GM19455 (cell line): ENCODE data around the gene BRAP.
"Not testable (repeated sequence)": the region's sequence is repeated elsewhere in the genome, so short reads cannot be mapped to it uniquely, and the experiment has no call there.

Experiments used
- ATAC-seq: cut with Tn5 transposase; IDR thresholded peaks from one replicate; pipeline ENCODE4 v1.9.1; 2021; ENCODE audit not compliant: unreplicated experiment

The BRAP gene

DNA sequence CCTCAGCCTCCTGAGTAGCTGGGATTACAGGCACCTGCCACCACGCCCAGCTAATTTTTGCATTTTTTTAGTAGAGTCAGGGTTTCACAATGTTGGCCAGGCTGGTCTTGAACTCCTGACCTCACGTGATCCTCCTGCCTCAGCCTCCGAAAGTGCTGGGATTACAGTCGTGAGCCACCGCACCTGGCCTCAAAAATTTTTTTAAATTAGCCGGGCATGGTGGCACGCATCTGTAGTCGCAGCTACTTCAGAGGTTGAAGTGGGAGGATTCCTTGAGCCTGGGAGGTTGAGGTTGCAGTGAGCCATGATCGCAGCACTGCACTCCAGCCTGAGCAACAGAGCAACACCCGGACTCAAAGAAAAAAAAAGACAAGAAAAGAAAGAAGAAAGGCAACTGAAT is 67.9 kb downstream of the BRAP start:
- not testable (repeated sequence) for ATAC-seq

GRCh38 chr12:111616177-111616623 is 69.6 kb downstream of the BRAP start:
- ATAC-seq = no peak

DNA sequence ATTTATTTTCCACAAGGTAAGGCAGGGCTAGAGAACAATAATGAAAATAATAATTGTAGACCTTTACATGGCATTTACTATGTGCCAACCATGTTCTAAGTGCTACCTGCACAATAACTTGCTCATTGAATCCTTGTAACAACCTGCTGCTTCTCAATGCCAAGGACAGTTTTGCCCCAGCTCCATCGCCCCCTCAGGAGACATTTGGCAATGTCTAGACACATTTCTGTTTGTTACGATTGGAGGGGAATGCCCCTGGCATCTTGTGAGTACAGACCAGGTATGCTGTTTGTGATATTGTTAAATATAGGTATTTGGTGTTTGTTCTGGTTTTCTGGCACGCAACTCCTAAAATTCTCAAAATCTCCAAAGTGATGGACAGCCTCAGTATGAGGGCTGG is 78.5 kb downstream of the BRAP start:
- no peak for ATAC-seq

DNA sequence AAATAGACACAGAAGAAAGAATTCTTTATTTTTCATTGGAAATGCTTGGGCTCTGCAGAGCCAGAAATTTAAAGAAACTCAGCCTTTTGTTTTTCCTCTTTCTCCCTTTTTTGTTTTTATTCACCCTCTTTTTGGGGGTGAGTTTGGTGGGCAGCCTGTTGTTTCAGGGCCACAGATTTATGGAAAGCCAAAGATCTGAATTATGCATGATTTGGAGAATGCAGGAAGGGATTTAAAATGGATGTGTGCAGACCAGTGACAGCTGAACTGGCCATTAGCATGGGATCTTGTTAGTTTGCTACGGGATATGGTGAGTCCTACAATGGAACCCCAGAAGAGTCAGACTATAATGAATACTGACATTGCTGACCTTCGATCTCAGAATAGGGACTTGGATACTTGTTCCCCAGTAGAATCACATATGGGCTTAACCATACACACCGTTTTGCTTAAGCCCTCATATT is 79.0 kb downstream of the BRAP start:
- no peak for ATAC-seq

DNA sequence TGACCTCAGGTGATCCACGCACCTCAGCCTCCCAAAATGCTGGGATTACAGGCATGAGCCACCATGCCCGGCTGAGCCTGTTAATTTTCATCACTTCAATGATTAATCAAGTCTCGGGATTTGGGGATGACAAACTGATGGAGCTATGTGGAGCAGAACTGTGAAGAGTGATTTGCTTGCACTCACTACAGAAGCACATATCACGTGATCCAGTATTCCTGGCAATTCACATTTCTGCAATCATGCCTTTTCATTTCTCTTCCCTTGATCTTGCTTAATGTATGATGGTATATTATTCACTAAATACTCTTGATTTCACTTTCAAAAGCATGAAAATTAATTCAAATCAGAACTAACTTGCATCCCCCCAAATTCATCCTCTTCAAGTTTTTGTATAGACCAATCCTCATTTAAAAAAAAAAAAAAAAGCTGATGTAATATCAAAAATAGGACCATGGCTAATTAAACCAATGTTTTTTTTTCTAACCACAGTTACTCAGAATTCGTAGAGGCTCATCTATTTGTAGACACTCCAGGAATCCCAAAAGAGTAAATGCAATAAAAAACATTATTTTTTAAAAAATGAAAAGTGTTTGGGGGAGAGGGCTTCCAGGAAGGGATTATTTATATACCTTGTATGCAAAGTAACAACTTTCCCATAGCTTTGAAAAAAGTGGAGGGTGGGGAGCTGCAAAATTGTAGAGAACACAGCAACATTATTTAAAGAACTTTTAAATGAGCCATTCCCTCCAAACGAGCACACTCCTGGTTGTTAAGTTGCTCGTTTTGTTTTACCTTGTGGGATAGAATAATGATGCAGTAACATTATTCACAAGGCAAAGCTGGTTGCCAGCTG is 79.6 kb downstream of the BRAP start:
- no peak for ATAC-seq

DNA sequence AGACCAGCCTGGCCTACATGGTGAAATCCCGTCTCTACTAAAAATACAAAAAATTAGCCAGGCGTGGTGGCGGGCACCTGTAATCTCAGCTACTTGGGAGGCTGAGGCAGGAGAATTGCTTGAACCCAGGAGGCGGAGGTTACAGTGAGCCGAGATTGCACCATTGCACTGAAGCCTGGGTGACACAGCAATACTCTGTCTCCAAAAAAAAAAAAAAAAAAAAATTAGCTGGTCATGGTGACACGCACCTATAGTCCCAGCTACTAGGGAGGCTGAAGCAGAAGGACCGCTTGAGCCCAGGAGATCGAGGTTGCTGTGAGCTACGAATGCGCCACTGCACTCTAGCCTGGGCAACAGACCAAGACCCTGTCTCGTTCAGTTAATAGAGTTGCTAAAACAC is 82.9 kb downstream of the BRAP start:
- not testable (repeated sequence) for ATAC-seq

- no peak for ATAC-seq
These were observed 83.4 kb downstream of the BRAP start for GRCh38 chr12:111602348-111602747.

DNA sequence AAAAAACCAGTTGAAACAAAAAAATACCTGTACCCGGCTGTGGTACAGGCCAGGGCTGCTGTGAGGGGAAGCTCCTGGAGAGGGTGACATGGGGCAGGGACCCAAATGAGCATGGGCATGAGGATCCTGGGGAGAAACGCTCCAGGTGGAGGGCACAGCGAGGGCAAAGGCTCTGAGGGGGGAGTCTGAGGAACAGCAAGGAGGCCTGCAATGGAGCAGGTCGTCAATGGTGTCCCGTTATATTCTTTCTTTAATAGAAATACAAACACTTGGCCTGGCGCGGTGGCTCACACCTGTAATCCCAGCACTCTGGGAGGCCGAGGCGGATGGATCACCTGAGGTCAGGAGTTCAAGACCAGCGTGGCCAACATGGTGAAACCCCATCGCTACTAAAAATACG is 84.8 kb downstream of the BRAP start:
- not testable (repeated sequence) for ATAC-seq

DNA sequence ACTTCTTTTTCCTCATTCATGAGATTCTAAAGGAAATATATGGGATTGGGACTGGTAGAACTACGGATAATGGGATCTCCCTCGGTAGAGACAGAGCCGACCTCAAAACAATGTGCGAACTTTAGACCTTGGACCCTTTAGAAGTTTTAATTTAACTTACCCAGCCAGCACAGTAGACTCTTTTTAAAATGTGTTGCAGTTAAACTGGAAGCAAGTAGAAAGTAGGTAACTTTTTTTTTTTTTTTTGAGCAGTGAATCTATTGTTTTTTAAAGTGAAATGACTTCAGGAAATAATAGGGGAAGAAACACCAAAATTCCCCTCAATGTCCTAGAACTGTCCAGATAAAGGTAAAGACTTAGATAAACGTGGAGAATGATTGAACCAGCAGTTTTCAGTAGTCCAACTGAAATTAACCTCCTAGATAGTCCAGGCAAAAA is 85.5 kb downstream of the BRAP start:
- no peak for ATAC-seq

DNA sequence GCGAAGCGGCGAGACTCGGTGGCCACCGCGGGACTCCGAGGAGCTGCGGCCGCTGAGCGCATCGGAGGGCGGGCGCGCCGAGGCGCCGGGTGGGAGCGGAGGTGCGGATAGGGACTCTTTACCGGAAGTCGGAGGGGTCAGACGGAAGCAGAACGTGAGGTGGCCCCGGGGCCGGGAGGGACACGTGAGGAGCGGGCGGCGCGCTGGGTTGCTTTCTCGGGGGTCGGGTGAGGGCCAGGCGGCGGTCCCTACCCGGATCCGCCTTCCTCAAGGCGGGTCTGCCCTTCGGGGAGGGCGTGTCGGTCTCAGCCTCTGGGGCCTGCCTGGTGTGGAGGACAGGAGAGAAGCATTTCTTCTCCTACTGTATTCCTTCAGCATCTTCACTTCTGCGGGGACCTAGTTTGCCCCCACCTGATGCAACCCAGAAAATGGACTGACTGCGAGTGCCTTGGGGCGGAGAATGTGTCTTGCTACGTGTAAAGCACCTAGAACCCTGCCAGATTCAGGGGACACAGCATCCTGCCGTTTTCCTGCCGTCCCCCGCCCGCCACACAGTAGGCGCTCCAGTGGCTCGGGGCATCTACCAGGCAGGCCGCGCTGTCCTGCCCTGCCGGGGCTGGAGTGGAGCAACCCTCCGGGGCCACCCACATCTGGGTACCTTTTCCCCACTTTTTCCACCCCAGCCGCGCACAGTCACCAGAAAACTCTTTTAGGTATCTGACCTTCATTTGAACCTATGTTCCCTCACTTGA is 86.1 kb downstream of the BRAP start:
- peak; percentile 63 for ATAC-seq

DNA sequence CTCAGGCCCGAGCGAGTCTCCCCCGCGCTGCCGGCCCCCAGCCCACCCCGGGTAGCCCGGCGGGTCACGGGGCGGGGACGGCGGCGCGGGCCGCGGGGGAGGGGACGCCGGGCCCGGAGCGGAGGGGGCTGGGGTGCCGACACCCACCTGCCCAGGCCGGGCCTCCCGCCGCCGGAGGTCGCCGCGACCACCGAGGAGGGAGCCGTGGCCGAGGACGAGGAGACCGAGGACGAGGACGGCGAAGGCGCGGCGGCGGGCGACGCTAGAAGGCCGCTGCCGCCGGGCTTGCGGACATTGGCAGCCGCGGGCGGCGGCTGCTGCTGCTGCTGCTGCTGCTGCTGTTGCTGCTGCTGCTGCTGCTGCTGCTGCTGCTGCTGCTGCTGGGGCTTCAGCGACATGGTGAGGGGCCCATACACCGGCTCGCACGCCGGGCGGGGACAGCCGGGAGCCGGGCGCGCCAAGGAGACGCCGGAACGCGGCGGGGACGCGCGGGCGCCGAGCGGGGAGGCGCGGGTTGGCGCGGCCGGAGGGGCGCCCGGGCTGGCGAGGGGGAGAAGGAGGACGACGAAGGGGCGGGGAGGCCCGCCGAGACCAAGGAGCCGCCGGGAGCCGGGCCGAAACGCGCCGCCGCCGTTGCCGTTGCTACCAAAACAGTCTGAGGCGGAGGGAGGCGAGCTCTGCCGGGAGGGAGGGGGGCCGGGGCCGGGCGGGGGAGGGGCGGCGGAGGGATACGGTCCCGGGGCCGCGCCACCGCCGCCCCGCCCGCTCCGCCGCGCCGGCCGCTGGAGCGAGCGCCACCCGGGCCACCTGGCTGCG is 86.9 kb downstream of the BRAP start, which contains the start of gene ATXN2:
TSS of gene ATXN2 (minus strand) at position 679 of the 816 bp plus-strand sequence. CDS start at position 398, 281 bp downstream.
- peak; percentile 49 for ATAC-seq

- peak; percentile 24 for ATAC-seq
These were observed 87.7 kb downstream of the BRAP start for GRCh38 chr12:111597831-111598636.

GRCh38 chr12:111596985-111597830 is 88.5 kb downstream of the BRAP start:
- ATAC-seq = no peak

DNA sequence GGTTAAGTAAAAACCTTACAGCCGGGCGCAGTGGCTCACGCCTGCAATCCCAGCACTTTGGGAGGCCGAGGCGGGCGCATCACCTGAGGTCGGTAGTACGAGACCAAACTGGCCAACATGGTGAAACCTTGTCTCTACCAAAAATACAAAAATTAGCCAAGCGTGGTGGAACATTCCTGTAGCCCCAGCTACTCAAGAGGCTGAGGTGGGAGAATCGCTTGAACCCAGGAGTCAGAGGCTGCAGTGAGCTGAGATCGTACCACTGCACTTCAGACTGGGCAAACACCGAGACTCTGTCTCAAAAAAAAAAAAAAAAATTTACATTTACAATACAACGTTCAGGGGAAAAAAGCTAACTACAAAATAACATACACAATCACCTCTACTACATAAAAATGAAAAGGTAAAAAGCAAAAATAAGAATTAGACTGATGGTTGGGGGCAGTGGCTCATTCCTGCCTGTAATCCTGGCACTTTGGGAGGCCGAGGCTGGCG is 90.4 kb downstream of the BRAP start:
- ATAC-seq = not testable (repeated sequence)
